Measurements from ENCODE around the gene TMEM60. TPM values are rescaled to one million over a fixed set of nuclear protein-coding genes. Genes with fewer than 3 reads are reported as not detected.
A peak's percentile ranks its signal among the peaks of the same experiment; 100 is the strongest.

TMEM60 gene
- total RNA-seq, 1 donor from 2014 or later = 8.1 TPM

- DNase-seq (no peak), ATAC-seq (no peak)
- intact Hi-C loops (cut with micrococcal nuclease) = loop anchor here (2.0 kb wide), 1 partner anchor 53 kb away; no protein-coding TSS in a partner anchor
Measured at GRCh38 chr7:77783545-77783944, 14.7 kb downstream of the TMEM60 start.

DNA sequence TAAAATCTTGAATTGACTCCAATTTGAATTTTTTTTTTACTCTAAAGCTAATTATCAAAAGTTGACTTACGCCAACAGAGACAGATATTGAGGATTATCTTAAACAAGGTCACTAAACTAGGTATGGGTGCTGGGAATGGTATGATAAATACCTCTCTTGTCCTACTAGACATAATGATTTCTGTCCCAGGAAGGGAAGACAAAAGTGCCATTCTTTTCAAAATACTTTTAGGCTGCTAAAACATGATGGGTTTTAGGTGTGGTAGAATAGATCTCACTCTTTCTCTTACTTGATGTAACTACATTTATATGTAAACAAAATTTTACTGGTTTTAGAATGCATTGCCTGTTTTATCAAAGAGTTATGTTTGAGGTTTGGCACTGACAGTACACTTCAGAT lies 15.1 kb downstream of the TMEM60 start:
- no peak for ATAC-seq
- intact Hi-C loops (cut with micrococcal nuclease) = loop anchor here (2.0 kb wide), 1 partner anchor 52 kb away; no protein-coding TSS in a partner anchor
- DNase-seq = no peak

- no peak for DNase-seq
- ATAC-seq = no peak
- intact Hi-C loops (cut with micrococcal nuclease) = loop anchor here (2.0 kb wide), 1 partner anchor 52 kb away; no protein-coding TSS in a partner anchor
Measured at GRCh38 chr7:77782383-77782782, 15.9 kb downstream of the TMEM60 start.

- intact Hi-C loops (cut with micrococcal nuclease) = no loop called here
- DNase-seq = no peak
- no peak for ATAC-seq
Measured at GRCh38 chr7:77778535-77778934, 19.7 kb downstream of the TMEM60 start.

- ATAC-seq (no peak), DNase-seq (no peak)
- intact Hi-C loops (cut with micrococcal nuclease) = no loop called here
Measured at GRCh38 chr7:77771901-77772300, 26.3 kb downstream of the TMEM60 start.

DNA sequence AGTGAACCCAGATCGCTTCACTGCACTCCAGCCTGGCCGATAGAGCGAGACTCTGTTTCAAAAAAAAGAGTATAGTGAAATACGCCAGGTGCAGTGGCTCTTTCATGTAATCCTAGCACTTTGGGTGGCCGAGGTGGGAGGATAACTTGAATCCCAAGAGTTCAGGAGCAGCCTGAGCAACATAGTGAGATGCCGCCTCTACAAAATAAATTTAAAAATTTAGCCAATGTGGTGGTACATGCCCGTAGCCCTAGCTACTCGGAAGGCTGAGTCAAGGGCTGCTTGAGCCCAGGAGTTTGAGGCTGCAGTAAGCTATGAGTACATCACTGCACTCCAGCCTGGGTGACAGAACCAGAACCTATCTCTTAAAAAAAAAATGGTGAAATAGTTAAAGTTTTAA lies 27.9 kb downstream of the TMEM60 start:
- DNase-seq (no peak), ATAC-seq (no peak)
- intact Hi-C loops (cut with micrococcal nuclease) = no loop called here

DNA sequence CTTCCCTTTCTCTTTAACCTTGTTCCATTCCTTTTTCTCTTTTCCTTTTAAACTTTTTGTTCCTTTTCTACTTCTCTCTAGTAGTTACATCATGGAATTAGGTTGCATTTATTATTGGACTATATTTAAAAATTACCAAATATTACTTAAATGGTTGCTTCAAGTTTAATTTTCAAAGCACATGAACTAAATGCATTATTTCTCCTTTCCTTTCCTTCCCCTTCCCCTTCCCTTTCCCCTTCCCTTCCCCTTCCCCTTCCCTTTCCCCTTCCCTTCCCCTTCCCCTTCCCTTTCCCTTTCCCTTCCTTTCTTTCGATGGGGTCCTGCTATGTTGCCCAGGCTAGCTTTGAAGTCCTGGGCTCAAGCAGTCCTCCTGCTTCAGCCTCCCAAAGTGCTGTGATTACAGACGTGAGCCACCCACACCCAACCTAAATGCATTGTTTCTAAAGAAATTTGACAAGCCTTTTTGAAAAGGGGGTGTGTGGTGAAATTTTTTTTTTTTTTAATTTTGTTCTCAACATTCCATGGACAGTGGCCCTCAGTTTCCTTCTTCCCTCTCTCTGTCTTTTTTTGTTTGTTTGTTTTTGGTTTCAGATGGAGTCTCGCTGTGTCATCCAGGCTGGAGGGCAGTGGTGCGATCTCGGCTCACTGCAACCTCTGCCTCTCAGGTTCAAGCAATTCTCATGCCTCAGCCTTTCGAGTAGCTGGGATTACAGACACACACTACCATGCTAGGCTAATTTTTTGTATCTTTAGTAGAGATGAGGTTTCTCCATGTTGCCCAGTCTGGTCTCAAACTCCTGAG lies 31.2 kb downstream of the TMEM60 start:
- intact Hi-C loops (cut with micrococcal nuclease) = no loop called here
- no peak for ATAC-seq
- no peak for DNase-seq

DNA sequence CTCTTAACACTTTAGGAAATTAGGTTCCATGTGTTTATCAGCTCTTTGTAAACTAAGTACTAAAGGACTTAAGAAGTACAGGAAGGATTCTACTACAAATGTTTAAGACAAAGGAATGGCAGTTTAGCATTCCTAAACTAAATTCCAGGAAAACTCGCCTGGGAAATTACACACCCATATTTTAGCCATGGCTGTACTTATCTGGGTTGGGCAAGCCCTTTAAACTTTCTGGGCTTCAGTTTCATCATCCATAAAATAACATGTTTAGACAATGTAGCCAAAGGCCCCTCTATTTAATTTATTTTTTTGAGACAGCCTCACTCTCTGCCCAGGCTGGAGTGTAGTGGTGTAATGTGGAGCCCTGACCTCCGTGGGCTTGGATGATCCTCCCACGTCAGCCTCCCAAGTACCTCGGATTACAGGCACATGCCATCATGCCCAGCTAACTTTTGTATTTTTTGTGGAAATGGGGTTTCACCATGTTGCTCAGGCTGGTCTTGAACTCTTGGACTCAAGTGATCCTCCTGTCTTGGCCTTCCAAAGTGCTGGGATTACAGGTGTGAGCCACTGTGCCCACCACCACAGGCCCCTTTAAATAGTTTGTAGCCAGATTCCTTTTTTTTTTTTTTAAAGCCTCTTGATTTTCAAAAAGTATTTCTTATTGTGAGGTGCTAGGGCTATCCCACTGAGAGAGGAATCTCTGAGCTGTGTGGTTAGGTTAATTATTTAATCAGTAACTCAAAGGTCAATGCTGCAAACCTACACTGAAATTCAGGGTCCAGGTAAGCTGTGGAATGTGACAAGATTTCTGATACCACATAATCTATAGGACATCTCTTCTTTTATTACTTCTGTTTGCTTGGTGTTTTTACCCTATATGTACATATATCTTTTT lies 32.1 kb downstream of the TMEM60 start:
- ATAC-seq (no peak), DNase-seq (no peak)
- intact Hi-C loops (cut with micrococcal nuclease) = no loop called here

- ATAC-seq (no peak), DNase-seq (no peak)
- intact Hi-C loops (cut with micrococcal nuclease) = no loop called here
Measured at GRCh38 chr7:77765481-77765880, 32.8 kb downstream of the TMEM60 start.

GRCh38 chr7:77760809-77761453 lies 37.3 kb downstream of the TMEM60 start:
- intact Hi-C loops (cut with micrococcal nuclease) = no loop called here
- no peak for DNase-seq
- ATAC-seq = no peak

GRCh38 chr7:77759294-77759889 lies 38.8 kb downstream of the TMEM60 start:
- ATAC-seq (peak; percentile 72), DNase-seq (no peak)
- intact Hi-C loops (cut with micrococcal nuclease) = loop anchor here (2.0 kb wide), 1 partner anchor 109 kb away; no protein-coding TSS in a partner anchor

DNA sequence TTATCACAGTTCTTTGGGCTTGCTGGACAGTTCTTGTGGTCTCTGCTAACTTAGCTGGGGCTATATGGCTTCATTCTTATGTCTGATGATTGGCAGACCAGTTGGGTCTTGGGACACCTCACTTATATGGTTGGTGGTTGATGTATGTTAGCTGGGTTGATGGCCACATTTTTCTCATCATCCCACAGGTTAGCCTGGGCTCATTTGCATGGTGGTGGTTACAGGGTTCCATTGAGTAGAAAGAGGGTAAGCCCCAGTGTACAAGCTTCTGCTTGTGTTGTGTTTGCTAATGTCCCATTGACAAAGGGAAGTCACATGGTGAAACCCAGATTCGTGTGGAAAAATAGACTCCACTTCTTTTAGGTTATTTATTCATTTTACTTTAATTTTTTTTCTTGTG lies 40.6 kb downstream of the TMEM60 start:
- intact Hi-C loops (cut with micrococcal nuclease) = no loop called here
- no peak for ATAC-seq
- DNase-seq = no peak

GRCh38 chr7:77753173-77753572 lies 45.1 kb downstream of the TMEM60 start:
- intact Hi-C loops (cut with micrococcal nuclease) = no loop called here
- ATAC-seq = no peak
- no peak for DNase-seq

DNA sequence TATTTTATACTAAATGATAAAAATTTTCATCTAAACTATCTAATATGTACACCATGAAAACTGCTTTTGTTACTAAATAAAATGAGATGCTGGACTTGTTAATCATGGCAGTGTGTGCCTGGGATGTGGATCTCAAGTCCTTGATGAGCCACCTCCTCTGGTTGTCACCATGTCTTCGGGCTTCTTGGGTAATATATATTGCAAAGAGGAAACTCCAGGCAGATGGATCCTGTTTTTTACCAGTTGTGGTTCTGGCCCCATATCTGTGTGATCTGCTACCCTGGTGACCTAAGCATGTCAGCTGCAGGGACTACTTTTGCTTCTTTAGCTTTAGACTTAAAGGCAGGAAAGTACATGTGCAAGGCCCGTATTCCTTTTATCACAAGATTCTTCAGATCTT lies 46.2 kb downstream of the TMEM60 start:
- intact Hi-C loops (cut with micrococcal nuclease) = no loop called here
- peak; percentile 39 for ATAC-seq
- DNase-seq = no peak

DNA sequence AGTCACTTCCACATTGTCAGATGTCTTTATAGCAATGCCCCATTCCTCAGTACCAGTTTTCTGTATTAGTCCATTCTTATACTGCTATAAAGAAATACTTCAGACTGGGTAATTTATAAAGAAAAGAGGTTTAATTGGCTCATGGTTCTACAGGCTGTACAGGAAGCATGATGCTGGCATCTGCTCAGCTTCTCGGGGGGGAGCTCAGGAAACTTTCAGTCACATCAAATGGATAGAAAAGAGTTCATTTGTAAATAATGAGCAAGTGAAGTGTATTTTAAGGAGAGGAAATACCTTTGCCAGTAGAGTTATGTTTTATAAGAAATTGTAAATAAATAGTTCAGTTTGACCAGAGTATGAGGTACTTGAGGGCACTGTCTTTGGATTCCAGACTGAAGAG lies 50.5 kb downstream of the TMEM60 start:
- intact Hi-C loops (cut with micrococcal nuclease) = no loop called here
- ATAC-seq = no peak

DNA sequence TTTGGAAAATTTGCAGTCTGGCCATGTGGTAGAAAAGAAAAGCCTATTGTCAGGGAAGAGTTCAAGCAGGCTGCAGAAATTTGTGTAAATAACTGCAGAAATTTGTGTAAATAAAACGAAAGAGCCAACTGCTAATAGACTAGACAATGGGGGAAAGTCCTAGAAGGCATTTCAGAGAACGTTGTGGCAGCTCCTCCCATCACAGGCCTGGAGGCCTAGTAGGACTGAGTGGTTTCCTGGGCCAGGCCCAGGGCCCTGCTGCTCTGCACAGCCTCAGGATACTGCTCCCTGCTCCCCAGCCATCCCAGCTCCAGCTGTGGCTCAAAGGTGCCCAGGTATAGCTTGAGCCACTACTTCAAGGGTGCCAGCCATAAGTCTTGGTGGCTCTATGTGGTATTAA lies 51.1 kb downstream of the TMEM60 start:
- intact Hi-C loops (cut with micrococcal nuclease) = no loop called here
- ATAC-seq (no peak), DNase-seq (no peak)

More for the DNA sequence above, 50.5 kb downstream of the TMEM60 start:
- no peak for DNase-seq

DNA sequence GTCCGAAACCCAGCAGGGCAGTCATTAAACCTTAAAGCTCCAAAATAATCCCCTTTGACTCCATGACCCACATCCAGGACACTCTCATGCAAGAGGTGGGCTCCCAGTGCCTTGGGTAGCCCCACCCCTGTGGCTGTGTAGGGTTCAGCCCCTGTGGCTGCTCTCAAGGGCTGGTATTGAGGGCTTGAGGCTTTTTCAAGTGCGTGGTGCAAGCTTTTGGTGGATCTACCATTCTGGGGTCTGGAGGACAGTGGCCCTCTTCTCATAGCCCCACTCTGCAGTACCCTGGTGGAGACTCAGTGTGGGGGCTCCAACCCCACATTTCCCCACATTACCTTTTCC lies 51.4 kb downstream of the TMEM60 start:
- ATAC-seq (no peak), DNase-seq (no peak)
- intact Hi-C loops (cut with micrococcal nuclease) = no loop called here

GRCh38 chr7:77746164-77746823 lies 51.9 kb downstream of the TMEM60 start:
- intact Hi-C loops (cut with micrococcal nuclease) = no loop called here
- DNase-seq = no peak
- no peak for ATAC-seq

DNA sequence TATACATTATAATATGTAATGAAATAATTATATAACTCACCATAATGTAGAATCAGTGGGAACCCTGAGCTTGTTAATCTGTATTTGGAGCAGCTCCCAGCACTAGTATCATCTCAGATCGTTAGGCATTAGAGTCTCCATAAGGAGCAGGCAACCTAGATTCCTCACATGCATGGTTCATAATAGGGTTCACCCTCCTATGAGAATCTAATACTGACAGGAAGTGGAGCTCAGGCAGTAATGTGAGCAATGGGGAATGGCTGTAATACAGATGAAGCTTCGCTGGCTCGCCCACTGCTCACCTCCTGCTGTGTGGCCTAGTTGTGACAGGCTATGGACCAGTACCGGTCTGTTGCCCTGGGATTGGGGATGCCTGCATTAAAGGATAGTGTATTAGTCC lies 52.5 kb downstream of the TMEM60 start:
- no peak for DNase-seq
- no peak for ATAC-seq
- intact Hi-C loops (cut with micrococcal nuclease) = no loop called here

Measured in left ventricle myocardium superior (tissue), 1 donor.